ENCODE data around the gene MTM1. TPM values are rescaled to one million over a fixed set of nuclear protein-coding genes. Genes with fewer than 3 reads are reported as not detected.

Gene MTM1
- polyA plus RNA-seq, 3 donors: 6.5 to 23.4 (median 17.0) TPM

DNA sequence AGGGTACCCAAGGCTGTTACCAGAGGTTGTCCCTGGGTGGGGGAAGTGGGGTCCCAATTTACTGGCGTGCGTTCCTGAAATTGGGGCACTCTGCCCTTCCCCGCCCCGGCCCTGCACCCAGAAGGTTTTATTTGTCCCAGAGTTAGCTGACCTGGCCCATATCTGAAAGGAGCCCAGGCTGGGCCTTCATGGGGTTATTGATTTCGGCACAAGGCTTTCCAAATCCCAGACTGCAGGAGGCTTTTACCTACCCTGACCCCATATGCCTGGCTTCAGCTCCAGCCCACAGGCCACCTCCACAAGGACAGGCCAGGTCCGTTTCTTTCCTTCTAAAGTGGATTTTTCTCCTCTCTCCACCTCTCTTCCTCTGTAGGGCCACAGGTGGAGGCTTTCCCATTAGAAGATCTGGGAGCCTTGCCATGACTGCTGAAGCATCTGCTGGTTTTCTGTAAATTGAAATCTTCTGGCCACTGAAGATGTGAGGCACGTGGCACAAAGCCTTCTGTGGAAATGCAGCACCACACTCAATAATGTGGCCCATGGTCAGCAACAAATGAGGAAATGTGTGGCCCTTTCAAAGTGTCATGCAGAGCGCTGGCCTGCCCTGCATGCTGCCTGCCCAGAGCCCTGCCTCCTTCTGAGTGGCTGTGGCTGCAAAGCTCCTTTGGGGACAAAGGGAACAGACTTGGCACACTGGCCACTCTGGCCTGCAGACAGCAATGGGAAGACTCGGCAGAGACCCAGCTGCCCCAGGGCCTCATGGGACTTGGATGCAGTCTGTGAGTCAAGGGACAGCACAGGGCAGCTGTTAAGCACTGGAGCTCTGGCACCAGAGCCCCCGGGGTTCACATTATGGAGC lies 43.1 kb upstream of the MTM1 start:
- Mint-ChIP-seq H3K9me3 (peaks cover 0 to 4% (median 0%) of the 10 kb centered on the region in 7 donors), H3K27me3 (ENCODE audit: low read depth in 3 of 3) (peaks cover 0 to 4% (median 0%) of the 10 kb centered on the region in 3 donors), H3K4me1 (peaks cover 8% of the 10 kb centered on the region), H3K27ac (no peak overlapping the region), H3K4me3 (no peak overlapping the region), H3K36me3 (no peaks in the 10 kb centered on the region)
- H3K27ac ChIP-seq (ENCODE audit: low read depth in 1 of 2, low read length in 2 of 2): no peak overlapping the region
- peaks cover 7 to 10% of the 10 kb centered on the region in 2 donors for H3K4me1 ChIP-seq (ENCODE audit: control insufficient read depth in 1 of 2, insufficient read depth in 2 of 2, low read length in 2 of 2)
- no peaks in the 10 kb centered on the region for H3K27me3 ChIP-seq (ENCODE audit: control insufficient read depth in 2 of 2, insufficient read depth in 2 of 2, low read length in 2 of 2)
- H3K9ac ChIP-seq (ENCODE audit: insufficient read depth, low read length, poor library complexity, severe bottlenecking): no peak overlapping the region
- no peaks in the 10 kb centered on the region for H3K9me3 ChIP-seq (replicated peaks in 1 of 2; ENCODE audit: control insufficient read depth in 1 of 2, insufficient read depth in 1 of 2, low read length in 2 of 2)
- no peak overlapping the region for H3K4me3 ChIP-seq (replicated peaks in 1 of 3; ENCODE audit: low read depth in 2 of 3, low read length in 3 of 3)
- WGBS (ENCODE audit: insufficient coverage): 96% methylated on average over 3 of the region's 10 CpGs
- H2AFZ ChIP-seq (ENCODE audit: insufficient read depth, low read depth, low read length, poor library complexity, severe bottlenecking): no peak overlapping the region
- intact Hi-C loops (cut with micrococcal nuclease): no loop called here
- no peak for DNase-seq
- H4K20me1 ChIP-seq (ENCODE audit: insufficient read depth, low read length): no peaks in the 10 kb centered on the region
- no peak overlapping the region for H3K4me2 ChIP-seq (replicated peaks; ENCODE audit: extremely low read depth, low read length, poor library complexity, severe bottlenecking)
- H3K79me2 ChIP-seq (ENCODE audit: insufficient read depth, low read length): no peaks in the 10 kb centered on the region
- H3K36me3 ChIP-seq (replicated peaks in 1 of 2; ENCODE audit: control insufficient read depth in 1 of 2, insufficient read depth in 2 of 2, low read length in 2 of 2): no peaks in the 10 kb centered on the region
- no peak for TF ChIP-seq CTCF (IDR thresholded peaks at IDR 0.05)

DNA sequence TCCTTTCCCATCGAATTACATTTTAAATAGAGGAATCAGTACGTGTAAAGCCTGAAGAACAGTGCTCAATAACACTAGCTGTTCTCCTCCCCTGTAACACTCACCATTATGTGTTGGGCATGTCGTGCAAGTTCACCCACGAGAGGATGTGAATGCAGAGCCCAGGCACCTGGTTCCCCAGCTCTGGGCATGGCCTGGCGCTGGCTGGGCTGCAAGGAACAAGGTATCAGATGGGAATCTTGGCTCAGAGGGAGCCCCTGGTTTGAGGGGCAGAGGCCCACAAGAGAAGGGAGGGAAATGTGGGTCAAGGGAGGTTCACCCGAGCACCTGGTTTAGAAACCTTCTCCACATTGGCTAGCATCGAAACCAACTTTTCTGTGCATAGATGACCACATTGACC lies 41.7 kb upstream of the MTM1 start:
- Histone ChIP-seq H3K9ac (ENCODE audit: insufficient read depth, low read length, poor library complexity, severe bottlenecking) (no peak overlapping the region), H3K4me1 (ENCODE audit: control insufficient read depth in 1 of 2, insufficient read depth in 2 of 2, low read length in 2 of 2) (peaks cover 7 to 10% of the 10 kb centered on the region in 2 donors), H3K4me3 (replicated peaks in 1 of 3; ENCODE audit: low read depth in 2 of 3, low read length in 3 of 3) (no peak overlapping the region), H3K36me3 (replicated peaks in 1 of 2; ENCODE audit: control insufficient read depth in 1 of 2, insufficient read depth in 2 of 2, low read length in 2 of 2) (no peaks in the 10 kb centered on the region), H3K4me2 (replicated peaks; ENCODE audit: extremely low read depth, low read length, poor library complexity, severe bottlenecking) (no peak overlapping the region), H3K79me2 (ENCODE audit: insufficient read depth, low read length) (no peaks in the 10 kb centered on the region), H4K20me1 (ENCODE audit: insufficient read depth, low read length) (no peaks in the 10 kb centered on the region), H3K9me3 (replicated peaks in 1 of 2; ENCODE audit: control insufficient read depth in 1 of 2, insufficient read depth in 1 of 2, low read length in 2 of 2) (no peaks in the 10 kb centered on the region), H2AFZ (ENCODE audit: insufficient read depth, low read depth, low read length, poor library complexity, severe bottlenecking) (no peak overlapping the region), H3K27me3 (ENCODE audit: control insufficient read depth in 2 of 2, insufficient read depth in 2 of 2, low read length in 2 of 2) (no peaks in the 10 kb centered on the region), H3K27ac (ENCODE audit: low read depth in 1 of 2, low read length in 2 of 2) (no peak overlapping the region)
- intact Hi-C loops (cut with micrococcal nuclease): no loop called here
- no peak for TF ChIP-seq CTCF (IDR thresholded peaks at IDR 0.05)
- H3K4me3 Mint-ChIP-seq: no peak overlapping the region
- H3K27me3 Mint-ChIP-seq (ENCODE audit: low read depth in 3 of 3): peaks cover 0 to 4% (median 0%) of the 10 kb centered on the region in 3 donors
- H3K36me3 Mint-ChIP-seq: no peaks in the 10 kb centered on the region
- peaks cover 0 to 4% (median 0%) of the 10 kb centered on the region in 7 donors for H3K9me3 Mint-ChIP-seq
- peaks cover 8% of the 10 kb centered on the region for H3K4me1 Mint-ChIP-seq
- DNase-seq: no peak
- peak overlapping the region in 3 of 7 donors; percentile 54 to 67 (median 58) for H3K27ac Mint-ChIP-seq
- WGBS (ENCODE audit: insufficient coverage): 94% methylated on average over 5 of the region's 7 CpGs

Measured in CD14-positive monocyte (primary cell).